K562 (cell line): Measurements from ENCODE around the gene PRDM16. TPM values are rescaled to one million over a fixed set of nuclear protein-coding genes. Genes with fewer than 3 reads are reported as not detected.

ENCODE experiments used
- ATAC-seq: fragments of 200-7000 bp; cut with Tn5 transposase; 3 replicates; pipeline ENCODE4 v1.9.1; 2020; ENCODE audit warnings: moderate library complexity
- BruUV-seq: library from RNA; stranded (reverse); fragments of 400-500 nt; replicated peaks from 2 replicates; lab custom pipeline; 2021; lab: Mats Ljungman, UMichigan
- CTCF ChIA-PET: fragments of 300-600 bp; formaldehyde crosslinking; extraction: SDS; loops from one replicate; lab custom pipeline; 2021; ENCODE audit warnings: low intra/inter-chr PET ratio; lab: Yijun Ruan, JAX
- POLR2A ChIA-PET: fragments of 300-600, 350-650 bp; sonication (Branson Sonifier 250); formaldehyde crosslinking; extraction: SDS; loops from one replicate; lab custom pipeline; 2021; ENCODE audit warnings: antibody characterized with exemption, inconsistent platforms; lab: Yijun Ruan, JAX
- DNase-seq, 4 experiments: peaks; one replicate each; pipeline versions ENCODE4 v3.0.0 to v3.0.0-alpha.2; 2011 to 2018; ENCODE audit warnings: low spot score in 3 of 4, mixed read lengths in 3 of 4; ENCODE audit errors: extremely low read depth in 1 of 4
- FAIRE-seq: peaks from 2 replicates; lab custom pipeline; 2011; peaks lifted over from hg19 to GRCh38; lab: Jason Lieb, UNC
- H2AFZ ChIP-seq: 2 replicates; pipeline ENCODE4 v1.6.0; 2011; ENCODE audit warnings: low read depth, low read length, control low read depth, inconsistent platforms
- H3K27ac ChIP-seq: fragments of 200-600 bp; 3 replicates; pipeline ENCODE4 v1.8.0; 2011; ENCODE audit warnings: low read depth, mild to moderate bottlenecking, control low read depth, inconsistent platforms, low read length, moderate library complexity, mixed read lengths; ENCODE audit errors: extremely low read depth
- H3K27me3 ChIP-seq, 2 experiments: fragments of 300-600 bp in 1 of 2; 2 replicates in 1 of 2; 3 replicates in 1 of 2; pipeline versions ENCODE4 v1.6.0 to v1.8.0; 2011; ENCODE audit warnings: inconsistent platforms in 2 of 2, low read length in 2 of 2, mild to moderate bottlenecking in 1 of 2, mixed read lengths in 1 of 2, moderate library complexity in 1 of 2; ENCODE audit not compliant: control insufficient read depth in 2 of 2, insufficient read depth in 2 of 2
- H3K36me3 ChIP-seq: fragments of 300-600 bp; 3 replicates; pipeline ENCODE4 v1.8.0; 2011; ENCODE audit warnings: mild to moderate bottlenecking, low read length, inconsistent platforms; ENCODE audit not compliant: control insufficient read depth, insufficient read depth
- H3K4me1 ChIP-seq, 2 experiments: fragments of 200-600 bp in 1 of 2; replicated peaks in 1 of 2; 2 replicates in 1 of 2; 3 replicates in 1 of 2; pipeline versions ENCODE4 v1.5.1 to v1.8.0; 2011; ENCODE audit warnings: inconsistent platforms in 2 of 2, low read length in 2 of 2, mild to moderate bottlenecking in 1 of 2, mixed read lengths in 1 of 2, moderate library complexity in 1 of 2; ENCODE audit not compliant: control insufficient read depth in 2 of 2, insufficient read depth in 2 of 2
- H3K4me2 ChIP-seq: 2 replicates; pipeline ENCODE4 v1.6.1; 2011; ENCODE audit warnings: low read length, control low read depth, inconsistent platforms, mixed read lengths; ENCODE audit not compliant: insufficient read depth
- H3K4me3 ChIP-seq: fragments of 200-600 bp; sonication (generic), shearing (Covaris generic); 2 replicates; pipeline ENCODE4 v1.5.1; 2016; ENCODE audit warnings: control low read depth, inconsistent platforms
- H3K79me2 ChIP-seq: fragments of 200-600 bp; 3 replicates; pipeline ENCODE4 v1.8.0; 2011; ENCODE audit warnings: low read length, inconsistent platforms; ENCODE audit not compliant: control insufficient read depth, insufficient read depth
- H3K9ac ChIP-seq, 2 experiments: 2 replicates each; pipeline versions ENCODE4 v1.6.0 to v1.6.1; 2011; ENCODE audit warnings: low read depth in 2 of 2, low read length in 2 of 2, control low read depth in 1 of 2, inconsistent platforms in 1 of 2, mild to moderate bottlenecking in 1 of 2, mixed read lengths in 1 of 2; ENCODE audit not compliant: insufficient read depth in 1 of 2
- H3K9me1 ChIP-seq: one replicate; pipeline ENCODE4 v1.6.0; 2011; ENCODE audit warnings: inconsistent platforms, mild to moderate bottlenecking, low read length, moderate library complexity; ENCODE audit not compliant: control insufficient read depth, insufficient read depth
- H3K9me3 ChIP-seq: replicated peaks from 2 replicates; pipeline ENCODE4 v1.5.1; 2011; ENCODE audit warnings: low read depth, low read length, inconsistent platforms; ENCODE audit not compliant: control insufficient read depth, insufficient read depth
- H4K20me1 ChIP-seq: replicated peaks from 2 replicates; pipeline ENCODE4 v1.6.1; 2011; ENCODE audit warnings: low read length, inconsistent platforms, mixed read lengths; ENCODE audit not compliant: control insufficient read depth, insufficient read depth
- ATF7 ChIP-seq: fragments of 450-650 bp; IDR thresholded peaks from 2 replicates; pipeline ENCODE4 v1.7.1; 2014; ENCODE audit warnings: mild to moderate bottlenecking, moderate library complexity
- KAT7 ChIP-seq: sonication (generic); formaldehyde crosslinking; IDR thresholded peaks from 2 replicates; pipeline ENCODE4 v1.8.0; 2022; ENCODE audit warnings: missing genetic modification reagents, mild to moderate bottlenecking, borderline replicate concordance
- MCM3 ChIP-seq: fragments of 450-650 bp; IDR thresholded peaks from 2 replicates; pipeline ENCODE4 v1.6.1; 2016
- RB1 ChIP-seq: fragments of 450-650 bp; IDR thresholded peaks from 2 replicates; pipeline ENCODE4 v1.6.1; 2017; ENCODE audit warnings: low read depth, mild to moderate bottlenecking
- SMC3 ChIP-seq: conservative IDR thresholded peaks from 2 replicates; pipeline ENCODE4 v1.6.1; 2011; ENCODE audit warnings: low read depth, low read length, improper control_type of control experiment; ENCODE audit not compliant: insufficient read depth
- STAG1 ChIP-seq: sonication (generic); formaldehyde crosslinking; IDR thresholded peaks from 2 replicates; pipeline ENCODE4 v1.5.0; 2020; ENCODE audit warnings: missing genetic modification reagents, borderline replicate concordance
- ZNF263 ChIP-seq: sonication (generic); formaldehyde crosslinking; IDR thresholded peaks from 2 replicates; pipeline ENCODE4 v1.8.0; 2022; ENCODE audit warnings: mild to moderate bottlenecking, missing genetic modification reagents, borderline replicate concordance
- ZNF354B ChIP-seq: fragments of 250-450 bp; sonication (Bioruptor Pico); IDR thresholded peaks from 2 replicates; pipeline ENCODE4 v1.4.0; 2020
- WGBS: fragments of 100-300 bp; shearing (Covaris generic); methylation state at CpG from one replicate; pipeline ENCODE4 v1.1.6; 2016; ENCODE audit warnings: low coverage, mixed read lengths; ENCODE audit not compliant: insufficient coverage; ENCODE audit errors: missing lambda C conversion rate; 5-methylcytosine and 5-hydroxymethylcytosine counted together
- in situ Hi-C: fragments of 300-500 bp; cut with MboI; formaldehyde crosslinking; loops from 4 replicates; pipeline ENCODE4 v1.15.0; 2018; ENCODE audit warnings: inconsistent platforms, mixed read lengths
- intact Hi-C: fragments of 100-400 bp; cut with micrococcal nuclease; formaldehyde crosslinking; loops from 2 replicates; pipeline ENCODE4 v1.14.2; 2022
- polyA plus RNA-seq, 8 experiments: library from polyadenylated mRNA; depleted of rRNA in 4 of 8; stranded (reverse) in 5 of 8; unstranded in 3 of 8; fragments of >200 nt; fragmentation: Nextera tagmentation in 2 of 8; fragmentation: Illumina TruSeq in 1 of 8; extraction: Ambion mirVana in 2 of 8; extraction: Trizol in 1 of 8; gene quantifications; 2 replicates each; pipeline versions ENCODE4 v1.2.1 to v1.2.3, GENCODE V29; 2011 to 2014; ENCODE audit warnings: inconsistent platforms in 1 of 8, missing spikeins in 1 of 8
- total RNA-seq, 7 experiments: library from RNA; depleted of rRNA in 6 of 7; stranded (reverse); fragments of >200 nt in 6 of 7; fragmentation: Illumina TruSeq in 2 of 7; extraction: Trizol in 2 of 7; gene quantifications; 2 replicates each; pipeline versions ENCODE4 v1.2.1 to v1.2.3, GENCODE V29; 2011 to 2021; ENCODE audit warnings: low replicate concordance in 1 of 7
- TF ChIP-seq, protein P1 (sequence below): IDR thresholded peaks from 2 replicates; pipeline ENCODE4 v1.6.1; 2011; ENCODE audit warnings: borderline replicate concordance, low read depth, mild to moderate bottlenecking, moderate library complexity, low read length; ENCODE audit not compliant: insufficient read depth, poor library complexity, severe bottlenecking
- TF ChIP-seq, protein P2 (sequence below): fragments of 450-650 bp; formaldehyde crosslinking; IDR thresholded peaks from 2 replicates; pipeline ENCODE4 v1.4.0; 2020; ENCODE audit warnings: mild to moderate bottlenecking, moderate library complexity
- TF ChIP-seq, protein P3 (sequence below): sonication (generic); formaldehyde crosslinking; IDR thresholded peaks from 2 replicates; pipeline ENCODE4 v1.9.0; 2022; ENCODE audit warnings: mild to moderate bottlenecking, missing genetic modification reagents
- TF ChIP-seq, protein P4 (sequence below): fragments of 250-450 bp; sonication (Bioruptor Pico); IDR thresholded peaks from 2 replicates; pipeline ENCODE4 v1.4.0; 2020; ENCODE audit warnings: mild to moderate bottlenecking

The PRDM16 gene
- total and polyA plus RNA-seq, 9 of the 15 experiments (the other 6 are each of a cell fraction or from before 2014, with no cell fraction given): 0.10 to 0.27 TPM; not detected in 7

DNA sequence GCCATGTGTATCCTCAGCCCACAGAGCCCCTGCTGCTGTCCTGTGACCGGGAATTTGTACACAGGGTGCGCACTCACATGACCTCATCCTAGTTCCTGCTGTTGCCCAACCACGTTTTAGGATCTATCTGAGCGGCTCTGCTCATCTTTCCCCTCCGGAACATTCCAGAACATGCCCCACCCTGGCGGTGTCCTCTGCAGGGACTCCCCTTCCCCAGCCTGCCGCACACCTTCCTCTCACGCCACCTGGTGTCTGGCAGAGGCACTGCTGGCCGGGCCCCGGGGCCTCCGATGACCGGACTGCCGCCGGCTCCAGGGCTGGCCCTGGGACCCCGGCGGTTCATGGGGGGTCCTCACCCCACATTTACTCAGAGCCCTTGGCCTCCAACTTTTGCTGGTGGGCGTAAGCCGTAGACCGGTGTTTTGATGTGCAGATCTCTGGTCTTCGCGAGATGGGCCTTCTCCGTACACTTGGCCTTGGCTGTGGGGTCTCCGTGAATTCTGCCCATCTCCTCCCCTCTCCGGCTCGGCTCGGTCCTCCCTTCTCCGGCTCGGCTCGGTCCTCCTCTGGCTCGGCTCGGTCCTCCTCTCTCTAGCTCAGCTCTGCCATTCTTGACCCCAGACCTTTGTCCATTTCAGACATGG is 414.9 kb downstream of the PRDM16 start:
- Histone ChIP-seq H3K9me3 (0 out of 2 replicates have a peak, but pooled peaks cover 3% of the 10 kb centered on the region), H3K36me3 (no peaks in the 10 kb centered on the region), H3K9ac (no peak overlapping the region), H3K4me1 (peaks cover 0 to 39% of the 10 kb centered on the region in 2 experiments; a peak in 2 of 5 replicates), H3K4me3 (no peak overlapping the region), H4K20me1 (peaks cover 10% of the 10 kb centered on the region), H3K79me2 (no peaks in the 10 kb centered on the region), H3K9me1 (no peaks in the 10 kb centered on the region), H3K4me2 (no peak overlapping the region), H3K27me3 (peaks cover 12 to 26% of the 10 kb centered on the region in 2 experiments), H2AFZ (no peak overlapping the region), H3K27ac (no peak overlapping the region)
- WGBS: 17% methylated on average over 31 of the region's 31 CpGs
- BruUV-seq: no TSS peak
- DNase-seq (peak; percentile 61 to 89 (median 88)), FAIRE-seq (peak; percentile 11), ATAC-seq (peak; percentile 84)
- ChIA-PET POLR2A (interaction anchor here (1.1 kb wide), 1 partner anchor 31 kb away, joined by 3 read pairs; no protein-coding TSS in a partner anchor), CTCF (interaction anchor here (0.5 to 5.5 kb wide), 5 partner anchors 26 to 313 kb away, joined by 4 to 91 read pairs (median 4); partner anchors contain the start of genes ARHGEF16 and LRRC47)
- intact Hi-C loops: loop anchor here (1.0 kb wide), 1 partner anchor 31 kb away; no protein-coding TSS in a partner anchor
- in situ Hi-C loops: loop anchor here (5.0 kb wide), 1 partner anchor 37 kb away; no protein-coding TSS in a partner anchor
- TF ChIP-seq MCM3: no peak
- TF ChIP-seq, protein P1, sequence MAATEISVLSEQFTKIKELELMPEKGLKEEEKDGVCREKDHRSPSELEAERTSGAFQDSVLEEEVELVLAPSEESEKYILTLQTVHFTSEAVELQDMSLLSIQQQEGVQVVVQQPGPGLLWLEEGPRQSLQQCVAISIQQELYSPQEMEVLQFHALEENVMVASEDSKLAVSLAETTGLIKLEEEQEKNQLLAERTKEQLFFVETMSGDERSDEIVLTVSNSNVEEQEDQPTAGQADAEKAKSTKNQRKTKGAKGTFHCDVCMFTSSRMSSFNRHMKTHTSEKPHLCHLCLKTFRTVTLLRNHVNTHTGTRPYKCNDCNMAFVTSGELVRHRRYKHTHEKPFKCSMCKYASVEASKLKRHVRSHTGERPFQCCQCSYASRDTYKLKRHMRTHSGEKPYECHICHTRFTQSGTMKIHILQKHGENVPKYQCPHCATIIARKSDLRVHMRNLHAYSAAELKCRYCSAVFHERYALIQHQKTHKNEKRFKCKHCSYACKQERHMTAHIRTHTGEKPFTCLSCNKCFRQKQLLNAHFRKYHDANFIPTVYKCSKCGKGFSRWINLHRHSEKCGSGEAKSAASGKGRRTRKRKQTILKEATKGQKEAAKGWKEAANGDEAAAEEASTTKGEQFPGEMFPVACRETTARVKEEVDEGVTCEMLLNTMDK: peak; percentile 39
- TF ChIP-seq, protein P2, sequence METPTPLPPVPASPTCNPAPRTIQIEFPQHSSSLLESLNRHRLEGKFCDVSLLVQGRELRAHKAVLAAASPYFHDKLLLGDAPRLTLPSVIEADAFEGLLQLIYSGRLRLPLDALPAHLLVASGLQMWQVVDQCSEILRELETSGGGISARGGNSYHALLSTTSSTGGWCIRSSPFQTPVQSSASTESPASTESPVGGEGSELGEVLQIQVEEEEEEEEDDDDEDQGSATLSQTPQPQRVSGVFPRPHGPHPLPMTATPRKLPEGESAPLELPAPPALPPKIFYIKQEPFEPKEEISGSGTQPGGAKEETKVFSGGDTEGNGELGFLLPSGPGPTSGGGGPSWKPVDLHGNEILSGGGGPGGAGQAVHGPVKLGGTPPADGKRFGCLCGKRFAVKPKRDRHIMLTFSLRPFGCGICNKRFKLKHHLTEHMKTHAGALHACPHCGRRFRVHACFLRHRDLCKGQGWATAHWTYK (CRISPR knock-in tag): 0 out of 2 replicates have a peak, but pooled peaks have one; percentile 23
- TF ChIP-seq, protein P3, sequence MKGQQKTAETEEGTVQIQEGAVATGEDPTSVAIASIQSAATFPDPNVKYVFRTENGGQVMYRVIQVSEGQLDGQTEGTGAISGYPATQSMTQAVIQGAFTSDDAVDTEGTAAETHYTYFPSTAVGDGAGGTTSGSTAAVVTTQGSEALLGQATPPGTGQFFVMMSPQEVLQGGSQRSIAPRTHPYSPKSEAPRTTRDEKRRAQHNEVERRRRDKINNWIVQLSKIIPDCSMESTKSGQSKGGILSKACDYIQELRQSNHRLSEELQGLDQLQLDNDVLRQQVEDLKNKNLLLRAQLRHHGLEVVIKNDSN: 0 out of 2 replicates have a peak, but pooled peaks have one; percentile 17
- TF ChIP-seq SMC3: peak; percentile 89
- TF ChIP-seq, protein P4, sequence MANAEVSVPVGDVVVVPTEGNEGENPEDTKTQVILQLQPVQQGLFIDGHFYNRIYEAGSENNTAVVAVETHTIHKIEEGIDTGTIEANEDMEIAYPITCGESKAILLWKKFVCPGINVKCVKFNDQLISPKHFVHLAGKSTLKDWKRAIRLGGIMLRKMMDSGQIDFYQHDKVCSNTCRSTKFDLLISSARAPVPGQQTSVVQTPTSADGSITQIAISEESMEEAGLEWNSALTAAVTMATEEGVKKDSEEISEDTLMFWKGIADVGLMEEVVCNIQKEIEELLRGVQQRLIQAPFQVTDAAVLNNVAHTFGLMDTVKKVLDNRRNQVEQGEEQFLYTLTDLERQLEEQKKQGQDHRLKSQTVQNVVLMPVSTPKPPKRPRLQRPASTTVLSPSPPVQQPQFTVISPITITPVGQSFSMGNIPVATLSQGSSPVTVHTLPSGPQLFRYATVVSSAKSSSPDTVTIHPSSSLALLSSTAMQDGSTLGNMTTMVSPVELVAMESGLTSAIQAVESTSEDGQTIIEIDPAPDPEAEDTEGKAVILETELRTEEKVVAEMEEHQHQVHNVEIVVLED (CRISPR knock-in tag): 0 out of 2 replicates have a peak, but pooled peaks have one; percentile 8
- TF ChIP-seq KAT7 (CRISPR knock-in tag): no peak
- TF ChIP-seq ZNF263 (CRISPR knock-in tag): peak; percentile 53; the same call in 1 of the 2 replicates
- TF ChIP-seq ZNF354B (CRISPR knock-in tag): no peak
- 0 out of 2 replicates have a peak, but pooled peaks have one; percentile 32 for TF ChIP-seq STAG1 (CRISPR knock-in tag)
- TF ChIP-seq ATF7: 0 out of 2 replicates have a peak, but pooled peaks have one; percentile 23
- peak; percentile 32; the same call in 1 of the 2 replicates for TF ChIP-seq RB1
